Hematopoietic multipotent progenitor cell treated with erythropoietin and hydrocortisone succinate and interleukin-3 and kit ligand, for 15 days (in vitro differentiated cells): ENCODE measurements around the gene BATF.

Source experiments
- DNase-seq: peaks from one replicate; pipeline ENCODE4 v3.0.0-alpha.2; 2015; ENCODE audit warnings: low spot score

BATF gene

DNA sequence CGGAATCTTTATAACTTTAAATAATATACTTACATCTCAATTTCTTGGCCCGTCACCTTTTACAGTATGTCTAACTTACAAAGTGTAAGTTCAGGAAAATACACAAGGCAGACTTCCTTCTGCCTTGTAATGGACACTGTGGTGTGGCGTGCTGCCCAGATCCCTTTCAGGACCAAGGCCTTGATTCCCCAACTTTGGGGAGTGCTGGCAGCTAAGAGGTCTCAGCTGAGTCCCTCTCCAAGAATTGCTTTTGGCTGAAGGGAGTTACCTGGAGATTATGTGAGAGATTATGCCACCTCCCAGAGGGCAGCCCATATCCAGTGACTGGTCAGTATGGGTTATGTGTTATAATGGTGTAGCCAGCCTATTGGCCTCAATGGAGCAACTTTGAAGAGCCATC lies 21.2 kb upstream of the BATF start:
- DNase-seq, result no peak

DNA sequence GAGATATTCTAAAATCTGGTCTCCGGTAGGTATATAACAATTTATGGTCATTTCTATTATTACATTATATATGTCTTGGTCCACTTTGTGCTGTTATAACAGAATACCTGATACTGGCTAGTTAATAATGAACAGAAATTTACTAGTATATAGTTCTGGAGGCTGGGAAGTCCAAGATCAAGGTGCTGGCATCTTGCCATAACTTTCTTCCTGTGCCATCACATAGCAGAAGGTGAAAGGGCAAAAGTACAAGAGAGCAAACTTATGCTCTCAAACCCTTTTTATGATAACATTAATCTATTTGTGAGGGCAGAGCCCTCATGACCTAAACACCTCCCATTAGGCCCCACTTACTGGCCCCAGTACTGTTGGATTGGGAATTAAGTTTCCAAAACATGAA lies 17.9 kb upstream of the BATF start:
- no peak for DNase-seq

DNA sequence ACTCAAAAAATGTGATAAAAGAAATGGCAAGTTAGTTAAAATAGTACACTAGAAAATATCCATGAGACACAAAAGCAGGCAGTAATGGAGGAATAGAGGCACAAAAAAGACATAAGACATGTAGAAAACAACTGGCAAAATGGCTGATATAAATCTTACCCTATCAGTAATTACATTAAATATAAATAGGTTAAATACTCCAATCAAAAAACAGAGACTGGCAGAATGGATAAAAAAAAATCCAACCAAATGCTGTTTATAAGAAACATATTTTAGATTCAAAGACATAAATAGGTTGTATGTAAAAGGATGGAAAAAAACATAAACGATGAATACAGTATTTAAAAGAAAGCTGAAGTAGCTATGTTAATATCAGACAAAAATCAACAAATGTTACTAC lies 15.3 kb upstream of the BATF start:
- DNase-seq, result no peak

DNA sequence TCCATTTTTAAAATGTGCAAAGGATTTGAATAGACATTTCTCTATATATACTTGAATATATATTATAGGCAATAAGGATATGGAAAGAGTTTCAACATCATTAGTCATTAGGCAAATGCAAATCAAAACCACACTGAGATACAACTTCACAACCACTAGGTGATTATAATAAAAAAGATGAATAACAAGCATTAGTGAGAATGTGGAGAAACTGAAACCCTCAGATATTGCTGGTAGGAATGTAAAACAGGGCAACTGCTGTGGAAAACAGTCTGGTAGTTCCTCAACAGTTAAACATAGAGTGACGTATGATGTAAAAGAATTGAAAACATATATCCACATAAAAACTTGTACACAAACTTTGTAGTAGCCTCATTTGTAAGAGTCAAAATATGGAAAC lies 11.7 kb upstream of the BATF start:
- DNase-seq, result no peak

DNA sequence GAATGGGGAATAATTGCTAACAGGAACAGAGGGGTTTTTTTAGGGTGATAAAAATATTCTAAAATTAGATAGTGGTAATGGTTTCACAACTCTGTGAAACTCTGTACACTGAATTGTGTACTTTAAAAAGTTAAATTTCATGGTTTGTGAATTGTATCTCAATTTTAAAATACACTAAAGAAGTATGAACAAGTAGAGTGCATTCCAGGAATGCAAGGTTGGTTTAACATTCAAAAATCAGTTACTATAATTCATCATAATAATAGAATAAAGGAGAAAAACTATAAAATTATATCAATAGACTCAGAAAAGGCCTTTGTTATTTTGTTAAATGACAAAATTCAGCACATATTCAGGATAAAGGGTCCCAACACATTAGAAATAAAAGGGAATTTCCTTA lies 11.1 kb upstream of the BATF start:
- no peak for DNase-seq

DNA sequence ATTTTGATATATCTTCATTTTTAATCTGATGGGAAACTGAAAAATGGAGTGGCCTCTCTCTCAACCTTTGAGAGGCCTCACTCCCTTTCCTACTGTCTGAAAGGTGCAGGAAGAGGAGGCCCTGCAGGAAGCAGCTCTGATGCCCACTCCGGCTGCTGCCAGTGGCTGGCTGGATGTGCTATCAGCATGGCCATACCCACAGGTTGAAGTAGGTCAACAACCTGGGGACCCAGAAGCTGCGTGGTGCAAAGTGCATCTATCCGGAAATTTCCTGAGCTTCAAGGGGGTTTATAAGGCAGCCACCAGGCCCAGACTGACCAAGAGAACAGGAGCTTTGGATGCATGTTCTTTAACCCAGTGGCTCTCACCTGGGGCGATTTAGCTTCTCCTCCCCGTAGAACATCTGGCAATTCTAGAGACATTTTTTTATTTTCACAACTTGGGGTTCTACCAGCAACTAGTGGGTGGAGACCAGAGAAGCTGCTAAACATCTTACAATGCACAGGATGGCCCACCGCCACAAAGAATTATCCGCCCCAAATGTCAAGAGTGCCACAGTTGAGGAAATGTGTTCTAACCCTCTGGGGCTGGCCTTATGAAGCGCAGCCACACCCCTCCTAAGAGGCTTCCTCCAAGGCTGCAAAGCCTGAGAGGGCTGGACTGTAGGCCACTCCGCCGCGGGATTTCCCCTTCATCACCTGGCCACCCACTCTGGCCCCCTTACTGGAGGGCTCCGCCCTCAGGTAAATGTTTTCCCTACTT lies 8.2 kb upstream of the BATF start:
- no peak for DNase-seq

DNA sequence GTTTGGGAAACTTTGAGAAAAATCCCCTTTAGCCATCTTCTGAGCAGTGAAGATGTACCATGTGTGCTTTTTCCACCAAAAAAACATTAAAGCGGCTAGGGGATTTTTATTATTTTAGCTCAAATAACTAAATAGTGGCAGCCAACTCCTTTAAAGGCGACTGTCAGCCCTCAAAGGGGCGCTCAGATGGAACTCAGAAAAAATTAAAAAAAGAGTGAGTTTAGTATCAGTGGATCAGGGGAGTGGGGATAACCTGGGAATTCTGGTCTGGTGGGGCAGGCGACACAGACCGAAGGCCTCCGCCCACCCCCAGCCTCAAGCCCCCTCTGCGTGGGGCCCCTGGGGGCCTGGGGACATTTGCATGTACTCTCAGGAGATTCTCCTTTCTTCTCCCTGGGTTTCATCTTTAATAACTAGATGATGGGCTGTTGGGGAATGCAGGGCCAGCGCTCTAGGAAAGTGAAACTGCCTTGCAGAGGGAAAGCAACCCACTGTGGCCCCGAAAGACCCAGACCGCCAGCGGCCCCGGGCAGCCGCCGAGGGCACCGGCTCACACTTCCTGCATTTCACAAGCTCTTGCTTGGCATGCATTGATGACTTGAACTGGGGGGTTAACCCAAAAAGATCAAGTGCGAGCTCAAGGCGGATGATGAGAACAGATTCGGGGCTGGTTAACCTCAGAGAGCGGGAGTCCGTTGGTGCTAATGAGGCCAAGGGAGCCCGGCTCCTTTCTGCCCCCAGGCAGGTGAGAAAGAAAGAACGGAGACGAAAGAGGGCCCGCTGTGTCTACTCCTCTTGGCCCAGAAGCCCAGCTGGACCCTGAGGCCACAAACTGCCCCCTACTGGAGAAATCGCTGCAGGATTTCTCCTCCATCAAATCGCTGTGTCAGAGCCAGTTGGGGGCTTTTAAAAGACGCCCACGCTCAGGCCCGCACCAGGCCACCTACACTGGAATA lies 7.3 kb upstream of the BATF start:
- no peak for DNase-seq

DNA sequence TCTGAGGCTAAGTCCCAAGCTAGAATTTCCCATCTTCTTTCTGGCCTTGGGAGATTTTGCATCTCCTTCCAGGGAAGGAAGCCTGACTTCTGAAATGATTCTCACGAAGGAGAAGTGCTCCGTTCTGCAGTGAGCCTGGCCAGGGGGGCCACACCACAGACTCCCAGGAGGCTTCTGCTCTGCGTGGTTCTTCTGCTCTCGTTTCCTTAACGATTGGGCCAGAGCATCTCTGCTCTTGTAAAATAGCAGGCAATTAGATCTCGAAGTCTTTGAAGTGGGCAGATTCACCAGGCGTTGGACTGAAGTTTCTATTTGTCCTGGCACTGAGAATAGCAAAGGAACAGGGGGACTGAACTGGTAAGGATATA lies 6.7 kb upstream of the BATF start:
- no peak for DNase-seq

DNA sequence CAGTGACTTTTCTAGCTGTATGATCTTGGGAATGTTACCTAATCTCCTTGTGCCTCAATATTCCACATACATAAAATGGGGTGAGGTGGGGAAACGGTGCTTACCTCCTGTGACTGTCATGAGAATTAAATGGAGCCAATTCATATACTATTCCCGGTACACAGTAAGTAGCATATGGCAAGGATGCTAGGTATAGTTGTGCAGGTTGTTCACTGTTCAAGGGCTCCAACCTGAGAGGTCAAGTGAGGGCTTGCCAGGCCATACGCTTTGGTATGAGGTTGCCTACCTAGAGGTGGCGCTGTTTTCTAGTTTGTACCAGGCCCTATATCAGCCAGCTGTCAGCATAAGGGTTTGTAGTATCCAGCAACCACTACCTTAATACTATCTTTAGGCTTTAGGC lies 3.6 kb upstream of the BATF start:
- DNase-seq, result peak; percentile 9

DNA sequence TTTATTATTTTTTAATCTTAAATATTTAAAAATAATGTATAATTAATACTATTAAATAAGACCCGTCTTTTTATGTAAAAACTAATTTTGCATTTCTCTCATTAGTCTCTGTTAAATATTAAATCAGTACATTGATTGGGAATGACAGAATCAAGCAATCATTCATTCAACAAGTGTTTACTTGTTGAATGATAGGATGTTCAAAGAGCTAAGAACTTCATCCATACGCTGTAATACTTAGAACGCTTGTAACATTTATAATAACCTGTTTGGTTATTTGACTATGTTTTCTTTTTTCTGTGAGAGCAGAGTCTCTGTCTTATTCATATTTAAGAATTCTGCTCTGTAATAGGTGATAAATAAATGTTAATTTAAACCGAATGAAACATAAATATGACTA lies 2.9 kb upstream of the BATF start:
- no peak for DNase-seq

DNA sequence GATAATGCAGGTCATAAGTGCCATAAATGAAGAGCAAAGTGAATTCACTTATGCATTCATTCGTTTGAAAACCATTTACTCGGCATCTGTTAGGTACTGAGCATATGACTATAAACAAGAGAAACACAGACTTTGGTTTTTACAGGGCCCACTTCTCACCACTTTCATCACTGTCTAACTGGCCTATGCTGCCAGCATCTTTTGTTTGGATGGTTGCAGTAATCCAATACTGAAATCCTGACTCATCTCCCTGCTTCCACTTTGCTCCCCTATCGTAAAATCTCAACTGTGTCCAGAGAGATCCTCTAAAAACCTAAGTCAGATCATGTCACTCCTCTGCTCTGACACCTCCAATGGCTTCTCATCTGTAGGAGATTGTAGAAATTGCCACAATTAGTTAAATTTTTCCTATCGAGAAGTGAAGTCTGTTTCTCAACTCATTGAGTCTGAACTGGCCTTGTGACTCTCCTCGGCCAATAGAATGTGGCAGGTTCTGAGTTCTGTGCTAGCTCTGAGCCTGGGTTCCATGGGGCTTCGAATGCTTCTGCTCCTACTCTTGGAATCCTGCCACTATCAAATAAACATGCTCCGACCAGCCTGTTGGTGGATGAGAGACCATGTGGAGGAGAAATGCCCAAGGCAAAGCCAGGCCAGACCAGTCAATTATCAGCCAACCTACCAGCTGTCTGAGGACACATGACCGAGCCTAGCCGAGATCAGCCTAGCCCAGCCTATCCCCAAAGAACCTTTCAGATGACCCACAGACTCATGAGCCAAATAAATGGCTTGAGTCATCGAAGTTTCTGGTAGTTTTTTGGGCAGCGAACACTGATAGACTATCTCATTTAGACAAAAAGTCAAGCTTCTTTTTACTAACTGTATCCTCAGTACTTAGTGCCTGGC lies 2.2 kb upstream of the BATF start:
- no peak for DNase-seq

DNA sequence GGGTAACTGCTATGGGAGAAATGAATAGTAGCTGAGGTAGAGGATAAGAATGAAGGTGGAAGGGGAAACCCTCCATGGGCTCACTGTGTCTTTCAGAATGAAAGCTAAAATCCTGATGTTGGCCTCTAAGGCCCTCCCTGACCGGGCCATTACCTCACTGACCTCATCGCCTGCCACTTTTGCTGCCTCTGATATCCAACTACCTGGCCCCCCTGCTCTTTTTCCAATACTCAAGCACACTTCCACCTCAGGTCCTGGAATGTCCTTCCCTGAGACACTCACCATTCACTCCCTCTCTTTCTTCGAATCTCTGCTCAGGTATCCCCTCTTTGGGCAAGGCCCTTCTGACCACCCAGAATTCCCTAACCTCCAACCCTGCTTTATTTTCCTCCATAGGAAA lies 1.4 kb upstream of the BATF start:
- DNase-seq, result no peak

DNA sequence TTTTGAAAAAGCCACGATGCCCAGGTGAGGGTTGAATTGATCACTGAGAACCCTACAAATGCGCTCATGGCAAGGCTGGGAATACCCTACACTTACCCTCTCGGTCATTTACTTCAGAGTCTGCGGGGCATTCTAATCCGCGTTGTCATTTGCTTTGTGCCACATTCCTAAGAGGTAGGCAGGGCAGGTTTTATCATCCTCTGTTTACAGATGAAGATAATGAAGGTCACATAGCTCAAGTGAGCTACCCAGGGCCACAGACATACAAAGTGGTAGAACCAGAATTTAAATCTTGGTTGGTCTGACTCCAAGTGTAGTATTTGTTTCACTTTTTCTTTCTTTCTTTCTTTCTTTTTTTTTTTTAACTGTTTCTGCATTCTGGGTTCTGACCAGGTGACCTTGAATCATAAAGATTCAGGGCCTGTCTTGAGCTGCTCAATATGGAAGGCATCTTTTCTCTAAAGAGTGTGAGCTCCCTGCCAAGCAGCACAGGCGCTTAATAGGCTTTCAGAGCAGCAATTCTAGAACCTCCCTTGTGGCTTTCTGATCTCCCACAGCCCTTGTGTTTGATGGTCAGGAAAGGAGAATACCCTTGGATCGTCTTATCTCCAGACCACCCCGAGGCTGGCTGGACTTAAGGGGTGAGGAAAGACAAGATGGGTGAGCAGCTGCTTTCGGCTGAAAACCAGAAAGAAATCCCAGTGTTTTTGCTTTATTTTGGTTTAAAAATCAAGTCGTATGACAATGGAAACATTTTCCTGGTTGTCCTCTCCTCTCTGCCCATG lies 662 bp upstream of the BATF start:
- no peak for DNase-seq

DNA sequence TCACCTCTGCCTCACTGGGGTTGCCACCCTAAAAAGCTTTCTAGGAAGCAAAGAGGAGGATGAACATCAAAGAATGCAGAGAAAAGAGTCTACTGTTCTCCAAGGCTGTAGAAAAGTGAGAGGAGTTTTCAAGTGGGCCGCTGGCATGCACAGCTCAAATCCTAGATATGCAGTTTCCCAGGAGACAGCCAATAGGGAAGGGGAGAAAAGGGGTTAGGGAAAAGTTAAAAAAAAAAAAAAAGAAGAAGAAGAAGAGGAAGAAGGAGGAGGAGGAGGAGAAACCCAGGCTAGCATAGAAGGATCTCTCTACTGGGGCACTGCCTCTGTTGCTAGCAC lies 682 bp downstream of the BATF start:
- DNase-seq, result no peak

DNA sequence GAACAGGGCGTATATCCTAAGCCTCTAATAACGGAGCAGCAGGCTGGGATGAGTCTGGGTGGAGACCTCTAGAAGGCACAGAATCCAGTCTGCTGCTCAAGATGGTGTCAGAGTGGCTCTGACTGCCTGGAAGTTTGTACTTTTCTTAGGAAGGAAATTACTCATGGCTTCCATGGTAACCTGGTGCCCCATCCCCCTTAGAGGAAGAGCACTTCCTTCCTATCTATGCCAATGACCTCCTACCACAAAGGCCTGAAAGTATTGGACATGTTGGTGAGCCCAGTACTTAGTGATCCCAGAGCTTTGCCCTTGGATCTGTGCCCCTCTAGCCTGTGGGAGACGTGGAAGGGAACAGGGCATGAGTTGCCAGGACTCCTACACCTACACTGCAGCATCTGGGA lies 1.5 kb downstream of the BATF start:
- no peak for DNase-seq

DNA sequence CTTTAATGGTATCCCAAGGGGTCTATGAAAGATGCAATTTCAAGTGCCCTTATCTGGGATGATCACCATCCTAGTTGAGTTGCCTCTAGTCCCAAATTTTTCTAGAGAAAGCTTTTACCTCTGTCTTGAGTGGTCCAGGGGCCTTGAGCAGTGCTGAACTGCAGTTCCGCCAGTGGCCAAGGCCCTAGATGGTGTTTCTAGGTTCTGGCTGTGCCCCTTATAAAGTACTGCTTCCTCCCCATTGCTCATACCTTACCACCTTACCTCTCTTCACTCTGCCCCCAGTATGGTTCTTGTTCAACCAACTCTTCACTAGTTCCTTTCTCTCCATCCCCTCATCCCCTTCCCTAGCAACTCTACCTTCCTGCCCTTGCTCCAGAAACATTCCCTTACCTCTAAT lies 3.7 kb downstream of the BATF start:
- DNase-seq, result no peak

DNA sequence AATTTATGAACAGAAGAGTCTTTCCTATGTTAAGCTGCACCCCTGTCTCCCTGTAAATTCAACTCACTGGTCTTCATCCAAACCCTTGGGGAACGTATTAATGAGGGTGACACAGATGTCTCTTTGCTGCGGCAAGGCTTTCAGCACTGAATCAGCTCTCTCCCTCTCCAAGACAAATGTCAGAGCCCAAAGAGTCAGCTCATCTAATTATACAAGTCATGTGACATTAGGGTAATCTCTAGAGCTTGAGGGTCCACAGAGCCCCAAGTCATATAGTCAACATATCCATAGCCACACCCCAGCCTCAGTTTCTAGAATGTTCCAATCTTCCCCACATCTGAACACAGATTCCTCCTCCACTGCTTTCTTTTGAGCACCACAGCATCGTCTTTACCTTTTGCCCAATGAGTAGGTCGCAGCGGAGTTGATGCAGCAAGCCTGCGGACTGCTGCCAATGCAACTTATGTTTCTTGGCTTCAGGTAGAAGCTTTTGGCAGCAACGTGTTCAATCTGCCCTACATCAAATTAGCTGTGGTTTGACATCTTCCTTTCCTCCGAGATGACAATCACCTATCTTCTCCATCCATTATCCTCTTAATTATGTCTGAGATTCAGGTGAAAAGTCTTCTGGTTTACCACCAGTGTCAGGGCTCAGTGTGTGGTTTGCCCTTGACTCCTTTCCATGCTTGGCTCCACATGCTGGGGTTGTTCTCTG lies 5.3 kb downstream of the BATF start:
- DNase-seq, result no peak

DNA sequence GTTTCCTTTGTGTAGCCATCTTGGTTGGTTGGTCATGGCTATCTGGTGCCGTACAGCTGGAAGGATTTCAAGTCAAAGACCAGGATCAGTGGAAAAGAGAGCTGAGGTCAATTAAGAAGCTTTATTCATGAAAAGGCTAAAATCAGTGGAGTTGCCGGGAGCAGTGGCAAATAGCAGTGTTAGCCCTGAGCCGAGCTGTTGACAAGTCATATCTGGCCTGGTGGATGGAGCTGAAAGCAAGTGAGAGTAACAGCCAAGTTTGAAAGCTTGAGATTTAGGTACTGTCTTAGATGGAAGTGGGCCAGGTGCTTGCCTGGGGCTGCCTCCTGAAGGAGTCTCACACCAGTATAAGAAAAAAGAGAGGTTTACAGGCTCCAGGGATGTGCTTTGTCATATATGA lies 9.0 kb downstream of the BATF start:
- no peak for DNase-seq

DNA sequence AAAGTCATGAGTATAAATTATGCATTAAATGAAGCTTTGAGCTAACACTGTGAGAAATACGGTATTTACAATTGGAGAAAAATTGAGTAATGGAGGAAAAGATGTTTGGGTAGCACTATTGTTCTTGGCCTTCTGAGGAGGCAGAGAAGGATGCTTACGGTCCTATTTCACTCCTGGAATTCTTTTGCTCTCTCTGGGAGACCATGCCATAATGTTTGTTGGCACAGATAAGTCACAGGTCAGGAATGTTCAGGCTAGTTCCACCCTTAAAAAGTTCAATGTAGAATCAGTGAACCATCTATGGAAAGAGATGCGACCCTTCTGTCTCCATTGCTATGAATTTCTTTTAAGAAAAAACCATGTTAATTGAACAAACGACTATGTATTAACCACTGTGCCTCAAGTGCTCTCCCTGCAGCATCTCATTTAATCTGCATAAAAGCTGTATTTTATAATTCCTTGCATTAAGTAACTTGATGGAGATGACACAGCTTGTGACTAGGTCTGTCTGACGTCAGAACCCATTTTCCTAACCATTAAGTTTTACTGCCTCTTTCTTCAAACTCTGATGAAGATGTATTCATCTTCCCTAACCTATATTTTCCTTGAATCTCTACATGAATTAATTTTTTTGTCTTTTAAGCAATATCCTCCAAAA lies 9.5 kb downstream of the BATF start:
- DNase-seq, result no peak

DNA sequence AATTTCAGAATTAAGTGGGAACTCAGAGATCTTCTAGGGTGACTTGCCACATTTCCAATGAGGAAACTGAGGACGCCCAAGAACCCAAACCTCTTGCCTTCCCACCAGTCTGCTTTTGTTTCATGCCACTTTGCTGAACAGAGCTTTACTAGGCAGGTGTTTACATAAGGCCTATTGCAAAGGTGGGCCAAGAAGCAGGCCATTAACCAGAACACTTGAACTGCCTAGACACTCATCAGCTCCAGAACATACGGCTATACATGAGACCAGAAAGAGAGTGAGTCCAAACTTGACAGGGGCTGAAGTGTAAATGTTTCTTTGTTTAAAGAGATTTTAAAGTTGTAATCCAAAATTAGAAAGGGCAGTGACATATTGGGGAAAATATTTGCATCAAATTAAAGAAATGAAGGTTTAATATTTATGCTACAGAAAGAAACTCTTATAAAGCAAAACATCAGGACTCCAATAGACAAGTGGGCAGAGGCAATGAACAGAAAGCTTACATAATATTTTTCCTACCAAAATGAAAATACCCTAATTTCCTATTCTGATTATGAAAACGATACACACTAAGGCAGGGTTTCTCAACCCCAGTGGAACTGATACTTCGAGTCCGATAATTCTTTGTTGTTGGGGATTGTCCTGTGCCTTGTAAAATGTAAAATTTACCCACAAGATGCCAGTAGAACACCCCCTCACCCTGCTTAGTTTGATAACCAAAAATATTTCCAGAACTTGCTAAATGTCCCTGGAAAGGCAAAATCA lies 11.7 kb downstream of the BATF start:
- DNase-seq, result no peak
